HG02840 (cell line): ENCODE results near the gene GAL3ST2.
"Not testable (repeated sequence)": the region's sequence is repeated elsewhere in the genome, so short reads cannot be mapped to it uniquely, and the experiment has no call there.

Source experiments
- ATAC-seq: cut with Tn5 transposase; IDR thresholded peaks from one replicate; pipeline ENCODE4 v1.9.1; 2021; ENCODE audit warnings: mild to moderate bottlenecking, moderate library complexity, moderate number of reproducible peaks; ENCODE audit not compliant: unreplicated experiment, low FRiP score

GAL3ST2 gene

DNA sequence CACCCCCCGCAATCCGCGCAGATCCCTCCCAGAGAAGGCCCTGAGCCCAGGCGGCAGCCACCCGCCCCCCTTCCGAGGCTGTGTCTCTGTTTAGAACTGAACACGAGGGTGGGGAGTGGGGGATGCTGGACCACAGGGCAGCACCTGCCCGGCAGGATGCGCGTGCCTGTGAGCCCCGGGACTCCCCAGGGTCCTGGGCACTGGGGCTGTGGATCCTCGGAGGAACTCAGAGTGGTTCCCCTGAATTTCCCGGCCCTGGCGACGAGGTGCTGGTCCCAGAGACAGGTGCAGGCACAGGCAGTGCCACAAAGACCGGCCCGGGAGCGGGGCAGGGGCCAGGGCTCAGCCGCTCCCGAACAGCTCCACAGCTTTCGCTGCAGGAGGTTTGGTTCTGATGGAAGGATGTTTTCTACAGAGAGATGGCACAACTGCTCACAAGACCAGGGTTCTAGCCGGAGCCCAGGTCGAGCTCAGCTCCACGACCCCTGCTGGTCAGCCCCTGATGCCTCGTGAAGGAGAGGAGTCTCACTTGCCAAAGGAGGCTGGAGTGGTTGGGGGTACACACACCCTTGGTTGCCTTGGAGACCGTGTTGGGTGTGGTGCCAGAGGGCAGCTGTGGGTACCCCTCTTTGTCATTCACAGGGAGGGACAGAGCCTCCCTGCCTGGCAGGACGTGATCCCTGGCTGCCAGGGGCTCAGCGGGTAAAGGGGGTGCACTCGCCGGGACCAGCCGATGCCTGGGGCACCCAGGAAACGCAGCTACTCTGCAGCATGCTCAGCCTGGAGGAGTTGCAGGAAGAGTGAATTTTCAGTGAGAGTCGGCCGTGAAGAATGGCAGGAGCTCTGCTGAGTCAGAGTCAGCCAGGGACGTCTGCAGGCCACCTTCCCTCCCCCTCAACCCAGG lies 28.0 kb downstream of the GAL3ST2 start:
- ATAC-seq, result no peak

- ATAC-seq, result not testable (repeated sequence)
These were observed 29.6 kb downstream of the GAL3ST2 start for GRCh38 chr2:241806217-241806616.

DNA sequence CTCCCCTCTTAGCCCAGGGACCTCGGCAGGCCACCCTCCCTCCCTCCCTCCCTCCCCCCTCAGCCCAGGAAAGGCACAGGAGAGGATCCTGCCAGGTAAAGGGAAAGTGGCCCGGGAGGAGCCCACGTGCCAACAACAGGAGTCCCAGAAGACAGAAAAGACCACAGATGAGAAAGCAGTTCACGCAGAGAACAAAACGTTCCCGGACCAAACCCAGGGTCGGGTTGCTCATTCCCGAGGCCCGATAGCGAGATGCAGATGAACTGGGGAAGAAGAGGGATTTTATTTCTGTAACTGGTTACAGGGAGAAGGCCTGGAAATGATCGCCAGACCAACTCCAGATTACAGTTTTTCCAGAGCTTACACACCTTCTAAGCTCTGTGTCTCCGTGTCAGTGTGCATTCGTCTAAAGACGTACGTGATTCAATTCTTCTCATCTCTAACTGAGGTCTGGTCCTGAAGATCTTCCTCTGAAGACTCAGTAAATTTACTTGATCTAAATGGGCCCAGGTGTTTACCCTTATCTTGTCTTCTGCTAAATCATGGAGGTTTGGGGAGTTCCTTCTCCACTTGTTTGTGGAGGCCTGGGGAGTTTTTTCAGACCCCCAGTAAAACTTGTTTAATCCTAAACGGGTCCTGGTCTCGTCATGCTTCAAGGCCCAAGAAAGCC lies 31.6 kb downstream of the GAL3ST2 start:
- no peak for ATAC-seq

DNA sequence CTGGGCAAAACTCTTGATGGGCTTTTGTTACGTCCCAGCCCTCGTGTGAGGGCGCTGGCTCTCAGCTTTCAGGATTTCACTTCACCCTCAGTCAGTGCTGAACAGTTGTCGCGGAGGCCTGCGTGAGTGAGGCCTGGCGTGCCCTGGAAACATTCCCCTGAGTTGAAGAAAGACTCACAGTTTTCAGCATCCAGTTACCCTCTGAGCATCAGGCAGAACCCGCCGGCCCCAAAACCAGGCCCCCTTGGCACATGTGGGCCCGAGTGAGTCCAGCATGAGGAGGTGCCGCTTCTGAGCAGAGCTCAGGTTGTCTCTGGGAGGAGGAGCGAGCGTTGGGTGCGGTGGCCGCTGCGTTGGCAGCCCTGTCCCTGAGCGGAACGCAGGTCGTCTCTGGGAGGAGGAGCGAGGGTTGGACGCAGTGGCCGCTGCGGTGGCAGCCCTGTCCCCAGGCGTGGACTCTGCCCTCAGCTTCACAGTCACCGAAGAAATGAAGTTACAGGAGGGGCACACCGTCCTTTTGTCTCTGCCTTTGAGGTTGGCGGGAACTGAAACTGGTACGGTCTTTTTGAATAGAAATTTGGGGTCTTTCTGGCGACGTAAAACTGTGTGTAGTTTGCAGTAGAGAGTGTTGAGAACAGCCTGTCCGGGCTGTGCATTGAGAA lies 32.2 kb downstream of the GAL3ST2 start, which contains the start of gene NEU4:
Gene NEU4 (plus strand): TSS at position 473 of the 662 bp plus-strand sequence. CDS start 5,292 bp downstream, outside the sequence.
- no peak for ATAC-seq

DNA sequence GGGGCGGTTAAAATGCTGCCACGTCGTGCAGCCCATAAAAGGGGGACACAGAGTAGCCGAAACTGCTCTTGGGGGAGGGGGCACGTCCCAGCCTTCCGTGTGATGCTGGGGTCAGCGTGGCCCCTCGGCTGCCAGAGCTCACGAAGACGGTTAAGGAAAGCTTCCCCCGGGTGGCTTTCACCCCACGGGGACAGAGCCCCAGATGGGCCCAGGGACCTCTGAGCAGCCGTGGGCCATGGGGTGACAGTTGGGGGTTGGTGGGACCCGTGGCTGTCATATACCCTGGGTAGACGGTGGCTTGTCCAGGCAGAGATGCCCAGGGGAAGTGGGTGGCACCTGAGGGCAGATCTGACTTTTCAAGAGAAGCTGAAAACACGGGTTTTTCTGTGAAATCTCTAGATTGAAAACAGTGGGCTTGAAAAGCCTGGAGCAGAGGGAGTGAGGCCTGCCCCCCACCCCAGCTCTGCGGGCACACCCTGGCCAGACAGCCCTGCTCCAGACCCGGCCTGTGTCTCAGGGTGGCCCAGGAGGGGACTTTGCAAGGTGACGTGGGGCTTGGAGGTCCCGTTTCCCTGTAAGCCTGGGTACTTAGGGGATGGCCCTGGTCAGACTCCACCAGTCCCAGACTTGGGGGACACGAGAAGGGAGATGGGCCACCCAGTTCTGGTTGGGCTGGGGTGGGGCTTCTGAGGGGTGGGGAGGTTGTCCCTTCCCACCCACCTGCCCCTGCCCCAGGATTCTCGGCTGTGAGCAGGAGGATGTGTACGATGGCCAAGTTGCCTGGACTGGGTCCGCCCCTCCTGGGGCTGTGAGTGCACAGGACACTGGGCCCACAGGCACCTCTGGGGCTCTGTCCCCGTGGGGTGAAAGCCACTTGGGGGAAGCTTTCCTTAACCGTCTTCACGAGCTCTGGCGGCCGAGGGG lies 33.0 kb downstream of the GAL3ST2 start:
- no peak for ATAC-seq

DNA sequence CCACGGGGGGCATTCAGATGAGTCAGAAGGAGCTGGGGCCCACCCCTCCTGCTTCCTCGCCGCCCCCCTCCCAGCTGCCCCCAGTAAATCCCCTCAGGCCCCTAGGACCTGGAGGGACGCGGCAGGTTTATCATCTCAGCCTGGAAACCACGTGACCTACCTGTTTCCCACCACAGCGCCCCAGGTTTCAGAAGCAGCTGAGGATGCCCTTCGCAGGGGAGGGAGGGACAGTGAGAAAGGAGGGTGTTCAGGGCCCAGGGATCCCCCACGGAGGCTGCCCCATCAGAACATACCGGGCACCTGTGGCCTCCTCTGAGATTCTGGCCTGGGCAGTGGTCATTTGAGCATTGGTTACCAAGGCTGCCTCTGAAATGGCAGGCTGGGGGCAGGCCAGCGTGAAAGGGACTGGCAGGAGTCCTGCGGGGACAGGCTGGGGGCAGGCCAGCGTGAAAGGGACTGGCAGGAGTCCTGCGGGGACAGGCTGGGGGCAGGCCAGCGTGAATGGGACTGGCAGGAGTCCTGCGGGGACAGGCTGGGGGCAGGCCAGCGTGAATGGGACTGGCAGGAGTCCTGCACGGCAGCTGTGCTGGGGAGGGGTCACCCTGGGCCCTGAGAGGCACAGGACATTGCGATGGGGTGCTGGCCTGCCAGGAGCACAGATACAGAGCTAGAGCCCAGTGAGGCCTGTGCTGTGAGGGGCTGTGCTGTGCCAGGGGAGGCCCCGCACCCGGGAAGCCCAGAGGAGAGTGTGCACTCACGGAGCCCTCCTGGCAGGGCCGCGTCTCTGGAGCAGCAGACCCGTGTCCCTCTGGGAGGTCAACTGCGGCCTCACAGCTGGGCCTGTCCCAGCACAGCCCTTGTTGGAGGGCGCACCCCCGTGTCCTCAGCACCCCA lies 33.9 kb downstream of the GAL3ST2 start:
- no peak for ATAC-seq

DNA sequence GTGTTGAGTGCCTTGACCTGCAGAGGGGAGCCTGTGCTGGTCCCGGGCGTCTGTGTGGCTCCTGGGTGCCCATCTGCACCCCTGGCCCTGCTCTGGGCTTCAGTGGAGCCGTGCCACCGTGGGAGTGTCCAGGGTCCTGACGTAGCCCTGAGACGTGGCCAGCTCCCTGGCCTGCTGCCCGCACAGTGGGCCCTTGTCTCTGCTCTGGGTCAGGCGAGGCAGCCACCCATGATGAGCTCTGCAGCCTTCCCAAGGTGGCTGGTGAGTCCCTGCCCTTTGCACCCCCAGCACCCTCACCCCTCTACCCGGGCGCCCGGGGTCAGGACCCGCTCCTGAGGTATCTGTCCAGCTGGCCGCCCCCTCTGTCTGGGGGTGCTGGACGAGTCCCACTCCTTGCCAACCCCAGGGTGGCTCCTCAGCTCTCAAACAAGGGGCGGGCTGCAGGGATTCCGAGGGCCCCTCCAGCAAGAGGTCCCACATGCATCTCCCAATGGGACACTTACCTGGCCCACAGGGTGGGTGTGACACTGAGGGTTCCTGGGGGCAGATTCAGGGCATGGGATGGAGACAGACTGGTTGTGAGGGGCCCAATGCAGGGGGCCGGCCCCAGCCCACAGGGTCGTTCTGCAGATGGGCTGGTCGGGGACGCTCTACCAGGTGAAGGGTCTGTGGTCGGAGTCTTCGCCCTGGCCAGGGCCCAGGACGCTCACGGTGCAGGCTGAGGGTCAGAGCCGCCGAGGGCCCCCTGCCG lies 34.8 kb downstream of the GAL3ST2 start:
- ATAC-seq, result no peak

GRCh38 chr2:241811952-241812729 lies 35.5 kb downstream of the GAL3ST2 start:
- ATAC-seq, result no peak

GRCh38 chr2:241812730-241813643 lies 36.4 kb downstream of the GAL3ST2 start:
- ATAC-seq, result no peak

- no peak for ATAC-seq
These were observed 37.2 kb downstream of the GAL3ST2 start for GRCh38 chr2:241813644-241814392.

DNA sequence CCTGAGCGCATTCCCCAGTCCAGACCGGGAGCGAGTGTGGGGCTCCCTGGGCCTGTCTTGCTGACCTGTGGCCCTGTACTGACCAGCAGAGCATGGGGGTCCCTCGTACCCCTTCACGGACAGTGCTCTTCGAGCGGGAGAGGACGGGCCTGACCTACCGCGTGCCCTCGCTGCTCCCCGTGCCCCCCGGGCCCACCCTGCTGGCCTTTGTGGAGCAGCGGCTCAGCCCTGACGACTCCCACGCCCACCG lies 37.7 kb downstream of the GAL3ST2 start:
- no peak for ATAC-seq

- no peak for ATAC-seq
These were observed 38.2 kb downstream of the GAL3ST2 start for GRCh38 chr2:241814643-241815476.

- ATAC-seq, result no peak
These were observed 39.1 kb downstream of the GAL3ST2 start for GRCh38 chr2:241815477-241816430.

- no peak for ATAC-seq
These were observed 40.0 kb downstream of the GAL3ST2 start for GRCh38 chr2:241816431-241817121.
